Stimulated activated CD4-positive, alpha-beta T cell treated with anti-CD3 and anti-CD28 coated beads, Interleukin-4, amount 100 ng/mL, for 4 hours (primary cell): ENCODE data around the gene IER5.

Source experiments
- DNase-seq, 2 experiments: peaks; one replicate each; pipeline ENCODE4 v3.0.0-alpha.2; 2020

Gene IER5

GRCh38 chr1:181099152-181100014, 10.9 kb downstream of the IER5 start:
- no peak for DNase-seq

GRCh38 chr1:181100015-181100905, 11.8 kb downstream of the IER5 start:
- DNase-seq = peak; percentile 46 to 62

- no peak for DNase-seq
Measured at GRCh38 chr1:181100934-181101333, 12.4 kb downstream of the IER5 start.

GRCh38 chr1:181101581-181102226, 13.2 kb downstream of the IER5 start:
- DNase-seq = no peak

GRCh38 chr1:181102841-181103240, 14.3 kb downstream of the IER5 start:
- no peak for DNase-seq

GRCh38 chr1:181103399-181103798, 14.9 kb downstream of the IER5 start:
- DNase-seq = no peak

- DNase-seq = no peak
Measured at GRCh38 chr1:181104042-181104789, 15.7 kb downstream of the IER5 start.

- peak; percentile 20 to 21 for DNase-seq
Measured at GRCh38 chr1:181104790-181105133, 16.3 kb downstream of the IER5 start.

- peak; percentile 93 for DNase-seq
Measured at GRCh38 chr1:181105134-181106021, 16.9 kb downstream of the IER5 start.

- no peak for DNase-seq
Measured at GRCh38 chr1:181106022-181106312, 17.5 kb downstream of the IER5 start.

GRCh38 chr1:181106479-181106878, 18.0 kb downstream of the IER5 start:
- no peak for DNase-seq

GRCh38 chr1:181107711-181108110, 19.2 kb downstream of the IER5 start:
- DNase-seq = no peak

- no peak for DNase-seq
Measured at GRCh38 chr1:181108304-181108867, 19.9 kb downstream of the IER5 start.

- DNase-seq = no peak
Measured at GRCh38 chr1:181110013-181110412, 21.5 kb downstream of the IER5 start.

GRCh38 chr1:181111559-181111958, 23.1 kb downstream of the IER5 start:
- no peak for DNase-seq

GRCh38 chr1:181112071-181112929, 23.8 kb downstream of the IER5 start:
- DNase-seq = no peak

- DNase-seq = no peak
Measured at GRCh38 chr1:181113059-181113641, 24.6 kb downstream of the IER5 start.

GRCh38 chr1:181114574-181115367, 26.3 kb downstream of the IER5 start:
- no peak for DNase-seq

- DNase-seq = no peak
Measured at GRCh38 chr1:181115368-181115684, 26.8 kb downstream of the IER5 start.
